Subcutaneous adipose tissue (tissue), 4 donors: ENCODE measurements around the gene HADHA. TPM values are rescaled to one million over a fixed set of nuclear protein-coding genes. Genes with fewer than 3 reads are reported as not detected.

ENCODE experiments used
- total RNA-seq, 4 donors: library from RNA; depleted of rRNA; stranded (reverse); fragments of >200 nt; gene quantifications; one replicate each; pipeline ENCODE4 v1.1.0, GENCODE V29; 2016
- TF ChIP-seq, protein P1 (sequence below): fragments of 450-650 bp; IDR thresholded peaks from one replicate; pipeline ENCODE4 v1.5.1; 2016; ENCODE audit warnings: low read depth, mild to moderate bottlenecking, control low read depth, antibody characterized with exemption, moderate library complexity

HADHA gene
- total RNA-seq, 4 donors from 2014 or later: 162 to 196 (median 189) TPM

DNA sequence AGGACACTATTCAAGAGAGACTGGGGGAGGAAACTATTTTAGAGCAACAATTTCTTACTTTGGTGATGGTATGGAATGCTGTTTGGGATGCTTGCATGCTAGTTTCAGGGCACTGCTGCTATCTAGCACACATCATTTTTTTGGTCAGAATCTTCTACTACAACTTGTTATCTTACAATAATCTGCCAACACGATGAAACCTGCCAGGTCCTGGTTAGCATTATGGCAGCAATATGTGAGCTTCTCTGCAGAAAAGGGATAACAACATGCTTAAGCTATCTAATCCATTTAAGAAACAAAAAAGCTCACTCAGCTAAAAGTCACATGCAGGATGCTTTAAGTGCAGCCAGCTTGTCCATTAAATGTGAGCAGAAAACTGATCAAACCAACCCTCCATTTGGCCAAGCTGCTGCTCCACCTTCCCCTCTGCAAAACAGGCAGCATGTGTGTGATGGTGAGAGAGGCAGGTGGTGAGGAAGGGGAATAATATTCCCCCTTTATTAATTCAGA is 41.4 kb downstream of the HADHA start:
- TF ChIP-seq, protein P1, sequence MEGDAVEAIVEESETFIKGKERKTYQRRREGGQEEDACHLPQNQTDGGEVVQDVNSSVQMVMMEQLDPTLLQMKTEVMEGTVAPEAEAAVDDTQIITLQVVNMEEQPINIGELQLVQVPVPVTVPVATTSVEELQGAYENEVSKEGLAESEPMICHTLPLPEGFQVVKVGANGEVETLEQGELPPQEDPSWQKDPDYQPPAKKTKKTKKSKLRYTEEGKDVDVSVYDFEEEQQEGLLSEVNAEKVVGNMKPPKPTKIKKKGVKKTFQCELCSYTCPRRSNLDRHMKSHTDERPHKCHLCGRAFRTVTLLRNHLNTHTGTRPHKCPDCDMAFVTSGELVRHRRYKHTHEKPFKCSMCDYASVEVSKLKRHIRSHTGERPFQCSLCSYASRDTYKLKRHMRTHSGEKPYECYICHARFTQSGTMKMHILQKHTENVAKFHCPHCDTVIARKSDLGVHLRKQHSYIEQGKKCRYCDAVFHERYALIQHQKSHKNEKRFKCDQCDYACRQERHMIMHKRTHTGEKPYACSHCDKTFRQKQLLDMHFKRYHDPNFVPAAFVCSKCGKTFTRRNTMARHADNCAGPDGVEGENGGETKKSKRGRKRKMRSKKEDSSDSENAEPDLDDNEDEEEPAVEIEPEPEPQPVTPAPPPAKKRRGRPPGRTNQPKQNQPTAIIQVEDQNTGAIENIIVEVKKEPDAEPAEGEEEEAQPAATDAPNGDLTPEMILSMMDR: no peak

GRCh38 chr2:26197516-26197915 is 46.9 kb downstream of the HADHA start:
- TF ChIP-seq, protein P1: no peak

DNA sequence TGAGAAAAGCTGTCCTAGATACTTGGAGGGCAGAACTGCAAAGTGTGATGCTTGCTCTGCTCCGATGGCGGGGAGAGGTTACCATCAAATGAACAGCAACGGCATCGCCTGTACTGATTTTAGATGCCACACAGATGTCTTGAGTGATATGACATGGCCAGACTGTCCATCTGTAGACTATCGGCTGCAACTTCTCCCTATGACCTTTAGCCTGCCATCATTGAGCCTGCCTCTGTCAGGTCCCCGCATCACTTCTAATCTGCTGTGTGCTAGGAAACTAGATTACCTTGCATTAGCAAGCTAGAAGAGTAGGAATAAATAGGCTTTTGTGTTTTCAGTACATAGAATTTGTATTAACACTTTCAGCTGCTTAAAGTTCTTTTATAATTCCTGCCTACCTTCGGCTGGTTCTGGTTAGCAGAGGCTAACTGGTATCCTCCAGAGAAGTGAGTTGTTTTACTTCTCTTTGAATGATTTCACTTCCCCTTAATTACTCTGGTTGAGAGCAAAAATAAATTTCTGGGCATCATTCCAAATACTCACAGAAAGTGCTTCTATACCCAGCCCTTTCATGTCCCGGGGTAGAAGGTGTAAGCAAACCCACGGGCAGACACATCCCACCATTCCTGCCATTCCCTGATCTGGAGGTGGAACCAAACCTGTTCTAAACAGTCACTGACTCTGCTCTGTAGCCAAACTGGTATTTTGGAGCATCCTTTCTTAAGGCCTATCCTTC is 47.6 kb downstream of the HADHA start:
- TF ChIP-seq, protein P1: no peak

DNA sequence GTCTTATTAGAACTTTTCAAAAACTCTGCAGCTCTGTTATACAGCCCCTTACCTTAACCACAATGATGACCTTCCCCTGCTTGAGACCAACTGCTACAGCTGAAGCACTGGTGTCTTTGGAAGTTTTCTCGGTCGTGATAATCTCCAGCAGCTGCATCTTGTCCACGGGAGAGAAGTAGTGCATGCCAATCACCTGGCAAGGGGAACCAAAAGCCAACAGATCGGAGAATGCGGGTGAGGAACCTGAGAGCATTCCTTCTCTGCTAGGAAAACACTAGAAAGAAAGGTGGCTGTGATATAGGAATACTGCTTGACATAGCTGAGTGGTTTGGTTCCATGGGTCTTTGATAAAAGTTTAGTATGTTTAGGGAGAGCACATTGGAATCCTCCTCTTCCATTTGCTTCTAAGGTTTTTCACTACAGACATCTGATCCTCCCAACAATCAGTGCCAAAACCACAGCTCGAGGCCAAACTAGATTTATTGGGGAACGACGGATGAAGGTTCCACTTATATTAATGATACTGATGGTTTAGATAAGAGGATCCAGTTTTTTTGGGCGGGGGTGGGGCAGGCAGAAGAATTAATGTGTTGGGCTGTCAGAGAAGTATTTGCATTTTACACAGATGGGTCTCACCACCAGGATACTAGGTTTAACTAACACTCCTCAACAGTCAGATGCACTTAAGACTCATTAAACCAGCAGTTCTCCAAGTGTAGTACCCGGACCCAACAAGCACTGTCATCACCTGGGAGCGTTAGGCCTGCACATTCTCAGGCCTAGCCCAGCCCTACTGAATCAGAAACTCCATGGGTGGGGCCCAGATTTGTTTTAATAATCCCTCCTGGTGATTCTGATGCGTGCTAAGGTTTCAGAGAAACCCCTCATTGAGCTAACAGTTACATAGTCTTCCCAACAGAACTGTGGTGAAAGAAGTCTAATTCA is 49.1 kb downstream of the HADHA start:
- TF ChIP-seq, protein P1: no peak

DNA sequence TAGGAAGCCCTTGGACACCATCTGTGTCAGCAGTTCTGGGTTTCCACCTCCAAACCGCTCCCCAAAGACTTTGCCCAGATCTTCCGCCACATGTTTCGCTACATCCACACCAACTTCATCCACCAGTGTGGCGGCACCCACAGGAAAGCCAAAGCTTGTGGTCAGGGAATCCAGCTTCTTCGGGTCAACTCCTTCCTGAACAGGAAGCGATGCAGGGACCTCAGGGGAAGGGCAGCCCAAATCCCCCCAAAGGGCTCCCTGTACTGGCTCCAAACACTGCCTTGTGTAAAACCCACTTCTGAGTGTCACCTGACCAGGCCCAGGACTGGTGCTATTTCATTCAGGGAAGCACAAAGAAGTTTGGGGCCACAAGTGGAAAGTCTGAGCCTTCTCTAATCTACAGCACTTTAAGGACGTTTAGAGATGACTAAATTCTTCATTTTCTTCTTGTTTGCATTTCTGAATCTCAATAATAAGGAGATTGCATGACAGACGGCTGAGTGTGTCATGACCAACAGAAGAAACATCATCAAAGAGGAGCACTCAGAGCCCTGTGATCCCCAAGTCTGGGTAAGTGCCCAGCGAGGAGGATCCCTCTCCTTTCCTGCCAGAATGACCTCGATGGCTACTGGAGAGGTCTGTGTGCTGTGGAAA is 50.7 kb downstream of the HADHA start:
- TF ChIP-seq, protein P1: no peak

DNA sequence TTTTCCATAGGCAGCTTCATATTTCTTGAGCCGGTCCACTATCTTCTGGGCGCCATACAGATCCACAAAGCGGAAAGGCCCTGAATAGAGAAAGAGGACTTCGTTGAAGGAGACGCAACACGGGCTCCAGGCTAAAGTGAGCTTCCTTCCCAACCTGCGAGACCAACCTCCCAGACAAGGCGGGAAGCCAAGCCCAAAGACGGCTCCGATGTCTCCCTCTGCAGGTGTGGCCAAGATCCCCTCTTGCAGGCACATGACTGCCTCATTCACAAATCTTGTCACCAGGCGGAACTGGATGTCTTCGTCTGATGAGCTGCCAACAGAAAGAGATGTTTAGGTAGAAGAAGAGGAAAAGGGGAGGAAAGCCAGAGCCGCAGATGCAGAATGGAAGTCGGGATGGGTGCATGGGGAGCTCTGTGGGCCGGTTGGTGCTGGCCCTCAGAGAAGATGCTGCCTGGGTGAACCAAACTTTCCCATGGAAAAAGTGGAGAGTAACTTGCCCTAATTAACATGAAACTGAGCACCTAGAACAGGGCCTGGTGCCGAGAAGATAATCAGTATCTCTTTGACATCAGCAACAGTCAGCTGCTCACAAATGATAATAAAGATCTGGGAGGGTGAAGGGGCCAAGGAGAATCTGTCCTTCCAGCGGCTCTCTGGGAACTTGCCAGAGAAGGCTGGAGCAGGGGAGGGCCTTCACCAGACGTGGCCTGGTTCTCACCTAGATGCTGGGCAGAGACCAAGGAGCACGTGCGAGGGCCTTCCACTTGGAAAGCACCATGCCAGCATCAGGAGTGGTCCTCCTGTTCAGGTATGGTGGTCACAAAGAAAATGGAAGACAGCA is 52.9 kb downstream of the HADHA start:
- TF ChIP-seq, protein P1: no peak
